DOHH2 (cell line): Measurements from ENCODE around the gene HOXC12.

Source experiments
- EZH2phosphoT487 ChIP-seq: fragments of 200-600 bp; sonication (generic); IDR thresholded peaks from 2 replicates; pipeline ENCODE4 v1.6.1; 2017; ENCODE audit warnings: borderline replicate concordance, mild to moderate bottlenecking, antibody characterized with exemption, low read length, moderate library complexity, mixed read lengths
- TF ChIP-seq, protein P1 (sequence below): fragments of 200-600 bp; sonication (generic); IDR thresholded peaks from one replicate; pipeline ENCODE4 v1.5.1; 2014; ENCODE audit warnings: antibody characterized with exemption, mild to moderate bottlenecking, low read depth, low read length; ENCODE audit not compliant: poor library complexity, severe bottlenecking

DNA sequence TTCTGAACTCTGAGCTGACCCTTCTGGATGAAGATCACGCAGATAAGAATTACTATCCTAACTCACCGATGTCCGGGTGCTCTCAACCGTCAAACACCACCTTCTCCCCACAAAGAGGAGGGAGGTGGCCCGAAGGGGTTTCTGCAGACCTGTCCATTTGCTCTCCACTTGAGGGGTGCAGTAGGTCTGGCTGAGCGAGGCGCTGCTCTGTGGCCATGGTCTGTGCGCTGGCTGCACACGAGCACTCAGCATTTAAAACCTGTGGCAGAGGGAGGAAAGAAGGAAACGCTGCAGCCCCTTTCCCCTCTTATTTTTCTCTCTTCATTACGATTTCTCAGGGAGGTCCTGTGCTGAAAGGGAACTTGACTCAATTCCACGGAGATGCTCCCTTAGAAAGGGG is 17.6 kb upstream of the HOXC12 start:
- TF ChIP-seq, protein P1, sequence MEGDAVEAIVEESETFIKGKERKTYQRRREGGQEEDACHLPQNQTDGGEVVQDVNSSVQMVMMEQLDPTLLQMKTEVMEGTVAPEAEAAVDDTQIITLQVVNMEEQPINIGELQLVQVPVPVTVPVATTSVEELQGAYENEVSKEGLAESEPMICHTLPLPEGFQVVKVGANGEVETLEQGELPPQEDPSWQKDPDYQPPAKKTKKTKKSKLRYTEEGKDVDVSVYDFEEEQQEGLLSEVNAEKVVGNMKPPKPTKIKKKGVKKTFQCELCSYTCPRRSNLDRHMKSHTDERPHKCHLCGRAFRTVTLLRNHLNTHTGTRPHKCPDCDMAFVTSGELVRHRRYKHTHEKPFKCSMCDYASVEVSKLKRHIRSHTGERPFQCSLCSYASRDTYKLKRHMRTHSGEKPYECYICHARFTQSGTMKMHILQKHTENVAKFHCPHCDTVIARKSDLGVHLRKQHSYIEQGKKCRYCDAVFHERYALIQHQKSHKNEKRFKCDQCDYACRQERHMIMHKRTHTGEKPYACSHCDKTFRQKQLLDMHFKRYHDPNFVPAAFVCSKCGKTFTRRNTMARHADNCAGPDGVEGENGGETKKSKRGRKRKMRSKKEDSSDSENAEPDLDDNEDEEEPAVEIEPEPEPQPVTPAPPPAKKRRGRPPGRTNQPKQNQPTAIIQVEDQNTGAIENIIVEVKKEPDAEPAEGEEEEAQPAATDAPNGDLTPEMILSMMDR, result no peak
- TF ChIP-seq EZH2phosphoT487, result no peak
